Panc1 (cell line): Measurements from ENCODE around the gene MICAL2.

Experiments
- CTCF ChIP-seq: fragments of 450-650 bp; IDR thresholded peaks from 2 replicates; pipeline ENCODE4 v1.5.1; 2017; ENCODE audit warnings: mild to moderate bottlenecking
- POLR2AphosphoS5 ChIP-seq: IDR thresholded peaks from 2 replicates; pipeline ENCODE4 v1.6.1; 2012; ENCODE audit warnings: mild to moderate bottlenecking, low read depth, low read length, moderate library complexity

GRCh38 chr11:12134236-12134585 lies 23.8 kb downstream of the MICAL2 start:
- TF ChIP-seq CTCF (no peak), POLR2AphosphoS5 (no peak)
